Cardiac septum (tissue), 1 donor: ENCODE data around the gene ABCG4. TPM values are rescaled to one million over a fixed set of nuclear protein-coding genes. Genes with fewer than 3 reads are reported as not detected.
"Not testable (repeated sequence)": the region's sequence is repeated elsewhere in the genome, so short reads cannot be mapped to it uniquely, and the experiment has no call there.

Source experiments
- DNase-seq: peaks from one replicate; pipeline ENCODE4 v3.0.0-alpha.2; 2020; ENCODE audit warnings: low spot score
- intact Hi-C: fragments of 100-400 bp; cut with DNase I; formaldehyde crosslinking; loops from one replicate; pipeline ENCODE4 v1.14.0; 2022
- total RNA-seq: library from RNA; stranded (reverse); fragmentation: NEBNext Ultra II Directional; extraction: Animal tissue kit (Norgen Biotek cat#: 25700); gene quantifications from one replicate; pipeline ENCODE4 v1.2.1, GENCODE V29; 2021
- donor health status: DM: no; HTN: no; CAD: no.

The ABCG4 gene
- total RNA-seq, 1 donor from 2014 or later, result 1.0 TPM

DNA sequence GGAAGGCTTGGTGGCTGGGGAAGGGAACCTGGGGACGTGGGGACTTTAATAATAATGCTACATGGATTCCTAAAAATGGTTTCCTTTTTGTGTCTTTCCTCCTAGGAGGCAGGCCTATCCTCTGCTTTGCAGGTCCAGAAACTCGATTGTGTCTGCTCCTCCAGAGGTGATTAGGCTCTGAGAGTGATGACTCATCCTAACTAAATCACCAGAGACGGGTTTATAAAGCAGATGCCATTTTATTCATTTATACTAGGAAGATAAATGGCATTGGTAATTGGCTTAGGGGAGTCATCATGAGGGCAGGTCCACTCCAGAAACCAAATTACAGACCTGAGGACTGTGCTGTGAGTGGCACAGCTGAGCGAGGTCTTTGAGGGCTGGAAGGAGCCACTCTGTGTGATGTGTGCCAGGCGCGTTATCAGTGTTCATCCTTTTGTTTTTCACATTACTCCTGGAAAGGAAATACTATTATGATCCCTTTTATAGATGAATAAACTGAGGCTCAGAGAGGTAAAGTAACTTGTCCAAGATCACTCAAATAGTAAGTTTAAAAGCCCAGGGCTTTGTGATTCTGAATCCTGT, 26.7 kb downstream of the ABCG4 start:
- intact Hi-C loops, result no loop called here
- DNase-seq, result no peak

DNA sequence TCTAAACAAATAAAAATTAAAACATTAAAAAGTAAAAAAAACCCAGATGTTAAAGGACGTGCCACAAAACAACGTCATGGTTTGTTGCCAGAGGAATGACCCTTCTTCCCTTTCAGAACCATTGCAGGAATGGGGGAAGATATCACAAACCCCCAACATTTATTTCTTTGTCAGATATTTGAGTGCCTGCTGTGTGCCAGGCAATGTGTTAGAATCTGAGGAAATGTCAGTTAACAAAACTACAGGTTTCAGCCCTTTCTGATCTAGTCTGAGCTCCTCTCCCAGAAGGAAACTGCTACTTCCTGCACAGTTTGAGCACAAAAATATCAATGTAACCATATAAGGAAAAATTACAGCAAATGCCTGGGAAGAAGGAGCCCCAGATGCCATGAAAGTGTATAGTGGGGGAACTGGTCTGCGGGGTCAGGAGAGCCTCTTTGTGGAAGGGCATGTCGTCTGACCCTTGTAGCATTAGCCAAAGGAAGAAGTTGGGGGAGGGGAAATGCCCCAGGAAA, 29.4 kb downstream of the ABCG4 start:
- intact Hi-C loops, result no loop called here
- DNase-seq, result no peak

DNA sequence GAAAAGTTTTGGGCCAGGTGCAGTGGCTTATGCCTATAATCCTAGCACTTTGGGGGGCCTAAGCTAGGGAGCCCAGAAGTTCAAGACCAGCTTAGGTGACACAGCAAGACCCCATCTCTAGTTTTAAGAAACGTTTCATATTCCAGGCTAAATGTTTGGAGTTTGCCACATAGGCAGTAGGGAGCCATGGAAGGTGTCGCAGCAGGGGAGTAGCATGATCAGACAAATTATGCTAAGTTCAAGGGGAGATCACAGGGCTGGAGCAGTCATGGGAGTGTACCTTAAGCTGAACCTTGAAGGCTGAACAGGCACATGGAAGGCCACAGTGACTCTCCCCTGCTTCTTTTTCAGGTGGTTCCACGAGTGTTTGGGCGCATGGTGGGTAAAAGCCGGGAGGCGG, 30.5 kb downstream of the ABCG4 start:
- DNase-seq, result no peak
- intact Hi-C loops, result no loop called here

DNA sequence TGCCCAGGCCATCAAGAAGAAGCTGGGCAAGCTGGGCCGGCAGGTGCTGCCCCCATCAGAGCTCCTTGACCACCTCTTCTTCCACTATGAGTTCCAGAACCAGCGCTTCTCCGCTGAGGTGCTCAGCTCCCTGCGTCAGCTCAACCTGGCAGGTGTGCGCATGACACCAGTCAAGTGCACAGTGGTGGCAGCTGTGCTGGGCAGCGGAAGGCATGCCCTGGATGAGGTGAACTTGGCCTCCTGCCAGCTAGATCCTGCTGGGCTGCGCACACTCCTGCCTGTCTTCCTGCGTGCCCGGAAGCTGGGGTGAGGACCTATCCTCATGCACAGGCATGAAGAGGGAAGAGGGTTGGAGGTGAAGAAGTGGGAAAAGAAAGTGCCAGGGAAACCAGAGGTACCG, 31.1 kb downstream of the ABCG4 start:
- intact Hi-C loops, result no loop called here
- DNase-seq, result no peak

DNA sequence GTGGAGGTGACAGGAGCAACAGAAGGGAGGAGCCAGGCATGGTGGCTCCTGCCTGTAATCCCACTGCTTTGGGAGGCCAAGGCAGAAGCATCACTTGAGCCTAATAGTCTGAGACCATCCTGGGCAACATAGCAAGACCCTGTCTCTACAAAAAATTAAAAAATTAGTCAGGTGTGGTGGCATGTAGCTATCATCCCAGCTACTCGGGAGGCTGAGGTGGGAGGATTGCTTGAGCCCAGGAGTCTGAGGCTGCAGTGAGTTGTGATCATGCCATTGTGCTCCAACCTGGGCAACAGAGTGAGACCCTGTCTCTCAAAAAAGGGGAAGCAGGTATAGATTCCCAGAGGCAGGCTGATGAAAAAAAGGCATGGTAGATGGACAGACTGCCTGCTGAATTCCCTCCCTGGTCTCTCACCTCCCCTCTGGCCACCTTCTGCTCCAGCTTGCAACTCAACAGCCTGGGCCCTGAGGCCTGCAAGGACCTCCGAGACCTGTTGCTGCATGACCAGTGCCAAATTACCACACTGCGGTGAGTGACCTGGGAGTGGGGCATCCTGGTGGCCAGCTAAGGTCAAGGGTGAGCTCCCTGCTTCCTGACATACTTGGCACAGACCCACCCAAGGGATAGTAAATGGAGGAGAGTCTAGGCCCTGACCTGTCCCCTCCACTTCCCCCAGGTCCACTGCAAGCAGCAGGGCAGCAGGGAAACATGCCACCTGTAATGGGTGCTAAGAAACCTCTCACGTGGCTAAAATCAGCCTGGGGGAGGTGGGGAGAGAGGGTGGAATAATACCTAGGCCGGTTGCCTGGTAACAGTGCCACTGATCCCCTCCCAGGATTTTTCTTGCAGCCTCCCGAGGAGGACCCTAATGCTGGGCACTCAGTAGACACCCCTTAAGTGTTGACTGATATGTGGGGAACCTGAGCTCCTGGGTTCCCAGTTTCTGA, 32.2 kb downstream of the ABCG4 start:
- intact Hi-C loops, result no loop called here

DNA sequence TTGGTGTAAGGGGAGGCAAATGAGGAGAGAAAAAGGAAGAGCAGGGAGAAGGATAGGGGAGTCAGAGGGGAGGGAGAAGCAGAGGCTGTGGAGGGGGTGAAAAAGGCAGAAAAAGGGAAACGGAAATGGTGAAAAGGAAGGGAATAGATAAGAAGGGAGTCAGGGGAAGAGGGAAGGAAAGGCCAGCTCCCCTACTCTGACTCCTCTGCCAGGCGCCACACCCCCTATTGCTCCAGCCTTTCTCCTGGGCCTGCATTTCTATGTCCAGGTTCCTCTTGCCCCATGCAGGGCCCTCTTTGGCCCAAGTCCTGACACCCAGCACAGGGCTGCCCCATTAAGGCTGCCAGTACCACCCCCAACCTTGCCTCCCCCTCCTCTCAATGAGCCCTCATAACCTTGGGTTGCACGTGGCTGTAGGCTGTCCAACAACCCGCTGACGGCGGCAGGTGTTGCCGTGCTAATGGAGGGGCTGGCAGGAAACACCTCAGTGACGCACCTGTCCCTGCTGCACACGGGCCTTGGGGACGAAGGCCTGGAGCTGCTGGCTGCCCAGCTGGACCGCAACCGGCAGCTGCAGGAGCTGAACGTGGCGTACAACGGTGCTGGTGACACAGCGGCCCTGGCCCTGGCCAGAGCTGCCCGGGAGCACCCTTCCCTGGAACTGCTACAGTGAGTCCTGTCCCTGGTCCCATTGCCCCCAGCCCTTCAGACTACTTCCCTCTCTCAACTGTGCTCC, 33.0 kb downstream of the ABCG4 start:
- DNase-seq, result no peak
- intact Hi-C loops, result no loop called here

More for the DNA sequence above, 32.2 kb downstream of the ABCG4 start:
- no peak for DNase-seq

DNA sequence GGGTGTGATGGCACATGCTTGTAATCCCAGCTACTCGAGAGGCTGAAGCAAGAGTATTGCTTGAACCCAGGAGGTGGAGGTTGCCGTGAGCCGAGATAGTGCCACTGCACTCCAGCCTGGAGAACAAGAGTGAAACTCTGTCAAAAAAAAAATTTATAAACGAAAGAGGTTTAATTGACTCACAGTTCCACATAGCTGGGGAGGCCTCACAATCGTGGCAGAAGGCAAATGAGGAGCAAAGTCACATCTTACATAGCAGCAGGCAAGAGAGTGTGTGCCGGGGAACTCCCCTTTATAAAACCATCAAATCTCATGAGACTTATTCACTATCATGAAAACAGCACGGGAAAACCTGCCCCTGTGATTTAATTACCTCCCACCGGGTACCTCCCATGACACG, 35.5 kb downstream of the ABCG4 start:
- DNase-seq, intact Hi-C loops: not testable (repeated sequence)

DNA sequence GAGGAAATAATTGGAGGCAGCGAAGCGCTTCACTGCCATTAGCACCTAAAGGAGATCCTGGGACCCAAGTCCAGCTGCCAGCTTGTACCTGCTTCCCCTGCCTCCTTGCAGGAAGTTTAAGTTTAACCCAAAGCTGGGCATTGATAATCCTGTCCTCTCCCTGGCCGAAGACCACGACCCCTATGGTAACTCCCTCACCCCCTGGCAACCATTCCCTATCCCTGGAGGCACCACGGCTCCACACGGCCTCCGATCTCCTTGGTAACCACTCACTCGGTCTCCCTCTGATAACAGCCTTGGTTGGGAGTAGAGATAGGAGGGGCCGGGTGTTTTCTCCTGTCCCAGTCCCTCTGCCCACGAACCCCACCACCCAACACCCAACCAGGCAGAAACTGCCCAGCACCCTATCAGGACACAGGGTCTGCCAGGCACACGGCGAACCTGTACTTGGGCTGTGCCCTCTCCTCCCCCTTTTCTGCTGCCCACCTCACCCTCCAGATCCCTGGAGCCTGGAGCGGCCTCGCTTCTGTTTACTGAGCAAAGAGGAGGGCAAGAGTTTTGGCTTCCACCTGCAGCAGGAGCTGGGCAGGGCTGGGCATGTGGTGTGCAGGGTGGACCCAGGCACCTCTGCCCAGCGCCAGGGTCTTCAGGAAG, 37.3 kb downstream of the ABCG4 start:
- no peak for DNase-seq
- intact Hi-C loops, result no loop called here

DNA sequence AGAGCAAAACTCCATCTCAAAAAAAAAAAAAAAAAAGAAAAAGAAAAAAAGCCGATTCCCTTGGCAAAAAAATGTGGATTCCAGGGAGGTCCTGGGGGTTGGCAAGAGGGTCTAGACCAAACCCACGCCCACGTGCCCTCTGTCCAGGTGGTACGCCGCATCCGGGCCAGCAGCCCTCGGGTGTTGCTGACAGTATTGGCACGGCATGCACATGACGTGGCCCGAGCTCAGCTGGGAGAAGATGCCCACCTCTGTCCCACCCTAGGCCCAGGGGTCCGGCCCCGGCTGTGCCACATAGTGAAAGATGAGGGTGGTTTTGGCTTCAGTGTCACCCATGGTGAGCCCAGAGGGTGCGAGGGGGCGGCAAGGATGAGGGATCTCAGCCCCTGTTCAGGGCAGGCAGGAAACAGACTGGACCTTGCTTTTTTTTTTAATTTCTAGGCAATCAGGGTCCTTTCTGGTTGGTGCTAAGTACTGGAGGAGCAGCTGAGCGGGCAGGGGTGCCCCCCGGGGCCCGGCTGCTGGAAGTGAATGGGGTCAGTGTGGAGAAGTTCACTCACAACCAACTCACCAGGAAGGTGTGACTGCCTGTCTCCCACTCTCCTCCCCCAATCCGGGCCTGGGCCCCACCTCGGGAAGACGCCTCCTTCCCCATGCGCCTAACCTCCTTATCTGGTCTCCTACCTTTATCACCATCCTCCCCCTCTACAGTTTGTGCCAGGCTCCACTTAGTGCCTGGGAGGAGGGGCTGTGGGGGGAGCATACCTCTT, 38.5 kb downstream of the ABCG4 start:
- intact Hi-C loops, result no loop called here
- DNase-seq, result no peak

DNA sequence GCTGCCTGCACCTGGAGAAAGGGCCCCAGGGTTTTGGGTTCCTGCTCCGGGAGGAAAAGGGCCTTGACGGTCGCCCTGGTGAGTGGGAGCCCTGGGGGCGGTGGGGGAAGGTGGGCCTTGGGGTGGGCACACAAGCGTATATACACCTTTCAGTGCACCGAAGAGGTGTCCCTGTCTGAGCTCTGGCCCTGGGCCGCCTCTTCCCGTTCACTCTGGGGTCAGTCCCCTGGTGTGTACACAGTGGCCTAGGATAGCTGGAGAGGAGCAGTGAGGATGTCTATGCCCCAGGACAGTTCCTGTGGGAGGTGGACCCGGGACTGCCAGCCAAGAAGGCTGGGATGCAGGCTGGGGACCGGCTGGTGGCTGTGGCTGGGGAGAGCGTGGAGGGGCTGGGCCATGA, 39.2 kb downstream of the ABCG4 start:
- no peak for DNase-seq
- intact Hi-C loops, result no loop called here

DNA sequence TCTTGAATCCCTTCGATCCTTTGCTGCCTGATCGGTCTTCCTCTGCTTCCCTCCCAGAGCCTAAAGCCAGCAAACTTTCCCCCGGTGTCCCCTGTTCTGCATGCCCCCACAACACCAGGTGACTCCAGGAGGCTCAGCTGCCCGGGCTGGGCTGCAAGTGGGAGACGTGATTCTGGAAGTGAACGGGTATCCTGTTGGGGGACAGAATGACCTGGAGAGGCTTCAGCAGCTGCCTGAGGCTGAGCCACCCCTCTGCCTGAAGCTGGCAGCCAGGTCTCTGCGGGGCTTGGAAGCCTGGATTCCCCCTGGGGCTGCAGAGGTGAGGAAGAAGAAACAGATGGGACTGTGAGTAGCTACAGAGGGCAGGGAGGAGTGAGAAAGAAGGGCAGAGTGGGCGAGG, 40.0 kb downstream of the ABCG4 start:
- intact Hi-C loops, result no loop called here
- no peak for DNase-seq

DNA sequence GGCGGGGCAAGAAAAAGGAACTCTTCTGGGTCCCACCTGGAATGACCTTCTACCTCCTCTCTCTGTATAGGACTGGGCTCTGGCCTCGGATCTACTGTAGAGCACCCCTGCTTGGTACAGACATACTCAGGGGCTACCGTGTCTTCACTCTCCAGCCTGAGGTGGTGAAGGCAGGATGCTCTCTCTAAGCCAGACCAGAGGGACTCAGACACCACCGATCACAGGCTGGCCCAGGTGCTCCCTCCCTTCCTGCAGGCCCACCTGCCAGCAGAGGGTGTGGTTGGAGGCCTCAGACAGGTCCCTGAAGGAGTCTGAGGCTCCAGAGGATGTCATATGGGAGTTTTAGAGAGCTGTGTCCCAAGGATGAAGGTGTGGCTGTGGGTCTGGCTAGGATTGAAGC, 40.5 kb downstream of the ABCG4 start:
- DNase-seq, result no peak
- intact Hi-C loops, result no loop called here

DNA sequence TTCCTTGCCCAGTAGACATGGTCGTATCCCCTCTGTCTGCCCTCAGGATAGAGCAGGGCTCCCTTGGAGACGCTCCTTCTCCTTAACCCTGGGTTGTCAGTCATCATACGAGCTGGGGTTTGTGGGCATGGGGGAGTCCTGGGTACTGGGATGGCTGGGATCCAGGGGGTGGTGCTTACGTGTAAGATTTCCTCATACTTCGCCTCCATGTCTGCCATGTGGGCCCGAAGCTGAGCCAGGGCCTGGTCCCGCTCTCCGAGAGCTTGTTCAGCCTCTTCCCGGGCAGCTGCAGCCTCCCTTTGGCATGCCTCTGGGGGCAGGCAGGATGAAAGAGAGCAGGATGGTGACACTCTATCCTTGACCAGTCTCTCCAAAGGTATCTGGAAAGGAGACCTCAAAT, 41.7 kb downstream of the ABCG4 start:
- DNase-seq, result no peak
- intact Hi-C loops, result no loop called here

DNA sequence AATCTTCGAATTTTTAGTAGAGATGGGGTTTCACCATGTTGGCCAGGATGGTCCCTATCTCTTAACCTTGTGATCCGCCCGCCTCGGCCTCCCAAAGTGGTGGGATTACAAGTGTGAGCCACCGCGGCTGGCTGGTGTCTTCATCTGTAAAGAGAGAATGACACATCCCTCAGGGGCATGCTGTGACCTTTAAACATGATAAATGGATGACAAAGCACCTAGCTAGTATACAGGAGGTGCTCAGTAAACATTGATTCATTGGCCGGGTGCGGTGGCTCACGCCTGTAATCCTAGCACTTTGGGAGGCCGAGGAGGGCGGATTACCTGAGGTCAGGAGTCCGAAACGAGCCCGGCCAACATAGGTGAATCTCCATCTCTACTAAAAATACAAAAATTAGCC, 42.4 kb downstream of the ABCG4 start:
- intact Hi-C loops, DNase-seq: not testable (repeated sequence)

DNA sequence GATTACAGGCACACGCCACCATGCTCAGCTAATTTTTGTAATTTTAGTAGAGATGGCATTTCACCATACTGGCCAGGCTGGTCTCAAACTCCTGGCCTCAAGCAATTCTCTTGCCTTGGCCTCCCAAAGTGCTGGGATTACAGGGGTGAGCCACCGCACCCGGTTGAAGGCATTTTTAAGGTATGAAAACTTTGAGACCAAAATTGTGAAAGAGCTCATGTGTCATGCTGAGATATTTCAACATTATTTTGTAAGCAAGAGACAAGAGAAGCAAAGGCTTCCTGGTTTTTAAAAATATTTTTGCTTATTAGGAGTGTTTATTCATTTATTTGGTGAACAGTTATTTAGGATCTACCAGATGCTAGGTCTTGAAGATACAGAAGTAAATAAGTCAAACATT, 43.3 kb downstream of the ABCG4 start:
- no peak for DNase-seq
- intact Hi-C loops, result no loop called here

DNA sequence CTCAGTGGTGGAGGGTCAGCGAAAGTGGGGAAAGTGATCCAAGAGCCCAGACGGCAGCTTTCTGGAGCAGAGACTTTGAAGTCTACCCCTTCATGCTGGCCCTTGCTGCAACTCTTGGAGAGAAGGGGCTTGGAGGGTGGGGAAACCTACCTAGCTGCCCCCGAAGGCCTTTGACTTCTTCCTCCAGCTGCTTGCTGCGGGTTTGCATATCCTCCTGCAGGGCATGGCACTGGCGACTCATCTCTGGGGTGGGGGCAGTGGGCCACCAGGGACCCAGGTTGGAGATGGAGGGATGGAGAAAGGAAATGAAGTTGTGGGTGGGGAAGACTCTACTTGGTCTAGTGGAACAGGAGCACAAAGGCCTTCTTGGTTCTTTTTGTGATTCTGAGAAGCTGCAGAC, 44.1 kb downstream of the ABCG4 start:
- DNase-seq, result no peak
- intact Hi-C loops, result no loop called here

DNA sequence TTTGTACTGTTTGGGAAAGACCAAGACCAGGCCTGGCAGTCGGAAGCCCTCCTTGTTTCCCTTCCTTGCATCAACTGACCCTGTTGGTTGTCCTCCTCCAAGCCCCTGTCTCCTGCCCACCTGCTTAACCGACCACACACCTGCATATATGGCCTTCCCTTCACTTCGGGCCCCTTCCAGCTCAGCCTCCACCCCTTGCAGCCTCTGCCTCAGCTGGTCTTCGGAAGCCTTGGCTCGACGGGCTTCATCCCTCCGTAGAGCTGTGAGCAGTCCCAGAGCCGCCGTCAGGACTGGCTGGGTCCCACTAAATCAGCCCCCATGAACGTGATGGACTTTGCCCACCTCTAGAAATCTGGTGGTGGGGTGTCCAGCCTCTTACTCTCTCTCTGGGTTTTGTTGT, 44.8 kb downstream of the ABCG4 start:
- intact Hi-C loops, result no loop called here
- DNase-seq, result no peak

DNA sequence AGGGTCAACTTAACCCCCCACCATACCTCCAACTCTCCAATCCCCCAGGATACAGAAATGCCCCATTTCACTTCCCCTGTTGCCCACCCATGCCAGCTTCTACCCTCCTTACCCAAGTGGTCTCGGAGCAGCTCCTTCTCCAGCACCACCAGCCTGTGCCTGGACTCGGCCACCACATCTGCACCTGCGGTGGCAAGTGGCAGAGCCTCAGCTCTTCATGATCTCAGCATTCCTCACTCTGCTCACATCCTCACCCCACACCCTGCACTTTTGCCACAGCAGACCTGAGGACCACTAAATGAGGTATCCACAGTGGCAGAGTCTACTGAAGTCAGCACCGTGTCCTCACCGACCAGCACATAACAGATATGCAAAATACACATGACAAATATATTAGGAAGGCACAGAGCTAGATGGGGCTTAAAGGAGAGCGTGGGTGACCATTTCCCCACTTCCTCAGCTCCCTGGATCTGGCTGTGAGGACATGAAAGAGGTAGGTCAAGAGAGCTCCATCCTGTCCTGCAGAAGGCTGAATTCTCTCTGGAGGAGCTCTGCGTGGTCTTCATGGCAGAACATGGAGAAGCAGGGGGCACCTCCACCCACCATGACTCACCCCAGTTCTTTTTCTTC, 46.1 kb downstream of the ABCG4 start:
- intact Hi-C loops, result loop anchor here (5.0 kb wide), 2 partner anchors 48 to 103 kb away; partner anchors contain the start of gene ABCG4
- DNase-seq, result peak; percentile 7
